Neural progenitor cell (in vitro differentiated cells): ENCODE results near the gene YIPF7. TPM values are rescaled to one million over a fixed set of nuclear protein-coding genes. Genes with fewer than 3 reads are reported as not detected.

Experiments
- DNase-seq: peaks from one replicate; pipeline ENCODE4 v3.0.0-alpha.2; 2016; ENCODE audit warnings: low spot score
- H2AFZ ChIP-seq: fragments of 200-600 bp; sonication (generic); replicated peaks from 2 replicates; pipeline ENCODE4 v1.6.1; 2016; ENCODE audit warnings: antibody characterized with exemption
- H3F3A ChIP-seq: fragments of 200-600 bp; sonication (generic); 2 replicates; pipeline ENCODE4 v1.6.1; 2016; ENCODE audit warnings: antibody characterized with exemption, low read depth
- H3K27ac ChIP-seq: fragments of 200-600 bp; sonication (generic); 2 replicates; pipeline ENCODE4 v1.5.1; 2016; ENCODE audit warnings: mild to moderate bottlenecking
- H3K27me3 ChIP-seq: fragments of 200-600 bp; sonication (generic); 2 replicates; pipeline ENCODE4 v1.6.1; 2016; ENCODE audit warnings: mild to moderate bottlenecking, moderate library complexity
- H3K36me3 ChIP-seq: fragments of 200-600 bp; sonication (generic); 2 replicates; pipeline ENCODE4 v1.5.1; 2016
- H3K4me1 ChIP-seq: fragments of 200-600 bp; sonication (generic); 2 replicates; pipeline ENCODE4 v1.6.1; 2016; ENCODE audit warnings: mixed run types
- H3K4me2 ChIP-seq: fragments of 200-600 bp; sonication (generic); 2 replicates; pipeline ENCODE4 v1.6.1; 2016
- H3K4me3 ChIP-seq: fragments of 200-600 bp; sonication (generic); 2 replicates; pipeline ENCODE4 v1.5.1; 2016
- H3K79me2 ChIP-seq: fragments of 200-600 bp; sonication (generic); 2 replicates; pipeline ENCODE4 v1.6.1; 2016; ENCODE audit warnings: low read depth
- H3K9ac ChIP-seq: fragments of 200-600 bp; sonication (generic); 2 replicates; pipeline ENCODE4 v1.6.1; 2016
- H3K9me3 ChIP-seq: fragments of 200-600 bp; sonication (generic); 2 replicates; pipeline ENCODE4 v1.5.1; 2016; ENCODE audit warnings: low read depth
- H4K20me1 ChIP-seq: fragments of 200-600 bp; sonication (generic); 2 replicates; pipeline ENCODE4 v1.6.1; 2016; ENCODE audit warnings: low read depth
- H3K27ac Mint-ChIP-seq: 3 replicates; pipeline ENCODE4 v1.8.0; 2021; ENCODE audit warnings: mixed read lengths
- H3K27me3 Mint-ChIP-seq: 2 replicates; pipeline ENCODE4 v1.8.0; 2022; ENCODE audit warnings: low read depth, mild to moderate bottlenecking, inconsistent platforms, moderate library complexity, mixed read lengths; ENCODE audit not compliant: insufficient read depth
- H3K36me3 Mint-ChIP-seq: 3 replicates; pipeline ENCODE4 v1.8.0; 2021; ENCODE audit warnings: mixed read lengths
- H3K4me1 Mint-ChIP-seq: 3 replicates; pipeline ENCODE4 v1.8.0; 2021; ENCODE audit warnings: mixed read lengths
- H3K4me3 Mint-ChIP-seq: 3 replicates; pipeline ENCODE4 v1.8.0; 2021; ENCODE audit warnings: mild to moderate bottlenecking, moderate library complexity, mixed read lengths
- H3K9me3 Mint-ChIP-seq: 3 replicates; pipeline ENCODE4 v1.8.0; 2020; ENCODE audit warnings: mixed read lengths
- EZH2 ChIP-seq: fragments of 200-600 bp; sonication (generic); IDR thresholded peaks from 2 replicates; pipeline ENCODE4 v1.6.1; 2017; ENCODE audit warnings: antibody characterized with exemption, mild to moderate bottlenecking, moderate library complexity
- EZH2phosphoT487 ChIP-seq: fragments of 200-600 bp; sonication (generic); IDR thresholded peaks from 2 replicates; pipeline ENCODE4 v1.6.1; 2017; ENCODE audit warnings: antibody characterized with exemption
- total RNA-seq: library from RNA; depleted of rRNA; stranded (reverse); fragments of >200 nt; gene quantifications from 2 replicates; pipeline ENCODE4 v1.2.3, GENCODE V29; 2015; ENCODE audit warnings: low replicate concordance
- TF ChIP-seq, protein P1 (sequence below): fragments of 200-600 bp; sonication (generic); IDR thresholded peaks from 2 replicates; pipeline ENCODE4 v1.5.1; 2017; ENCODE audit warnings: antibody characterized with exemption, mild to moderate bottlenecking

Gene YIPF7
- total RNA-seq, 1 donor from 2014 or later = not detected

GRCh38 chr4:44675366-44675765, 23.9 kb upstream of the YIPF7 start:
- no peak overlapping the region for H3K4me3 ChIP-seq
- H3K36me3 ChIP-seq = no peaks in the 10 kb centered on the region
- no peak overlapping the region for H3K4me2 ChIP-seq
- peaks cover 5% of the 10 kb centered on the region for H3K27me3 Mint-ChIP-seq
- peaks cover 19% of the 10 kb centered on the region for H3K79me2 ChIP-seq
- H3K4me1 Mint-ChIP-seq = peaks cover 13% of the 10 kb centered on the region
- H3K4me3 Mint-ChIP-seq = no peak overlapping the region
- H3F3A ChIP-seq = peaks cover 4% of the 10 kb centered on the region
- H3K27ac Mint-ChIP-seq = no peak overlapping the region
- H4K20me1 ChIP-seq = no peaks in the 10 kb centered on the region
- H3K27ac ChIP-seq = no peak overlapping the region
- peaks cover 12% of the 10 kb centered on the region for H3K4me1 ChIP-seq
- no peak for DNase-seq
- H3K9me3 ChIP-seq = no peaks in the 10 kb centered on the region
- TF ChIP-seq EZH2 (no peak), EZH2phosphoT487 (no peak)
- TF ChIP-seq, protein P1, sequence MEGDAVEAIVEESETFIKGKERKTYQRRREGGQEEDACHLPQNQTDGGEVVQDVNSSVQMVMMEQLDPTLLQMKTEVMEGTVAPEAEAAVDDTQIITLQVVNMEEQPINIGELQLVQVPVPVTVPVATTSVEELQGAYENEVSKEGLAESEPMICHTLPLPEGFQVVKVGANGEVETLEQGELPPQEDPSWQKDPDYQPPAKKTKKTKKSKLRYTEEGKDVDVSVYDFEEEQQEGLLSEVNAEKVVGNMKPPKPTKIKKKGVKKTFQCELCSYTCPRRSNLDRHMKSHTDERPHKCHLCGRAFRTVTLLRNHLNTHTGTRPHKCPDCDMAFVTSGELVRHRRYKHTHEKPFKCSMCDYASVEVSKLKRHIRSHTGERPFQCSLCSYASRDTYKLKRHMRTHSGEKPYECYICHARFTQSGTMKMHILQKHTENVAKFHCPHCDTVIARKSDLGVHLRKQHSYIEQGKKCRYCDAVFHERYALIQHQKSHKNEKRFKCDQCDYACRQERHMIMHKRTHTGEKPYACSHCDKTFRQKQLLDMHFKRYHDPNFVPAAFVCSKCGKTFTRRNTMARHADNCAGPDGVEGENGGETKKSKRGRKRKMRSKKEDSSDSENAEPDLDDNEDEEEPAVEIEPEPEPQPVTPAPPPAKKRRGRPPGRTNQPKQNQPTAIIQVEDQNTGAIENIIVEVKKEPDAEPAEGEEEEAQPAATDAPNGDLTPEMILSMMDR = no peak
- H3K27me3 ChIP-seq = peaks cover 23% of the 10 kb centered on the region
- H3K9ac ChIP-seq = no peak overlapping the region
- no peaks in the 10 kb centered on the region for H3K9me3 Mint-ChIP-seq
- no peaks in the 10 kb centered on the region for H3K36me3 Mint-ChIP-seq
- H2AFZ ChIP-seq = no peak overlapping the region

DNA sequence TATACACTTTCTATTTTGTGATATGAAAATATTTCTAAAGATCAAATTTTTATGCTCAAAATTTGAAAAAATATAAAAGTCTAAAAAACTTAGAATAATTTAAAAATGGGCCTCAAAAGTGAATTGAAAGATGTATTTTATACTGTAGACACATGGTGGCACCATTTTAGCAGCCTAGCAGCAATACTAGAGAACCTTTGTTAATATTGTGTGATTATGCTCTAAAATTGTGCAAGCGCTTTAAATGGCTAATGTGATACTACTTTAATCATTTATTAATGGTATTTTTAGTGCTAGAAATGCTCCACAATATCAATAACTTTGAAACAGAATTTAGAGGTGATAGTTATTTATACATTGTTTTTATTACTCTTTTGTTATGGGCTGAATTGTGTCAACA, 23.0 kb upstream of the YIPF7 start:
- DNase-seq = no peak
- Histone ChIP-seq H3K4me1 (peaks cover 3% of the 10 kb centered on the region), H3F3A (peaks cover 4% of the 10 kb centered on the region), H4K20me1 (no peaks in the 10 kb centered on the region), H3K27me3 (peaks cover 25% of the 10 kb centered on the region), H3K9ac (no peak overlapping the region), H3K79me2 (peaks cover 10% of the 10 kb centered on the region), H3K9me3 (no peaks in the 10 kb centered on the region), H3K4me2 (no peak overlapping the region), H3K4me3 (no peak overlapping the region), H2AFZ (no peak overlapping the region), H3K27ac (no peak overlapping the region), H3K36me3 (no peaks in the 10 kb centered on the region)
- H3K4me1 Mint-ChIP-seq = peaks cover 8% of the 10 kb centered on the region
- H3K4me3 Mint-ChIP-seq = no peak overlapping the region
- no peaks in the 10 kb centered on the region for H3K9me3 Mint-ChIP-seq
- no peak overlapping the region for H3K27ac Mint-ChIP-seq
- peaks cover 5% of the 10 kb centered on the region for H3K27me3 Mint-ChIP-seq
- H3K36me3 Mint-ChIP-seq = no peaks in the 10 kb centered on the region
- TF ChIP-seq EZH2phosphoT487 (no peak), EZH2 (no peak)
- TF ChIP-seq, protein P1 = no peak

GRCh38 chr4:44671636-44672035, 20.2 kb upstream of the YIPF7 start:
- H3K27ac ChIP-seq = no peak overlapping the region
- H3K9me3 Mint-ChIP-seq = no peaks in the 10 kb centered on the region
- no peak overlapping the region for H3K4me2 ChIP-seq
- peaks cover 30% of the 10 kb centered on the region for H3K27me3 ChIP-seq
- no peaks in the 10 kb centered on the region for H4K20me1 ChIP-seq
- no peaks in the 10 kb centered on the region for H3F3A ChIP-seq
- H3K4me3 ChIP-seq = no peak overlapping the region
- no peak overlapping the region for H3K4me3 Mint-ChIP-seq
- no peak overlapping the region for H3K9ac ChIP-seq
- H3K36me3 Mint-ChIP-seq = no peaks in the 10 kb centered on the region
- H3K9me3 ChIP-seq = no peaks in the 10 kb centered on the region
- no peak for TF ChIP-seq EZH2
- TF ChIP-seq, protein P1 = no peak
- no peak for TF ChIP-seq EZH2phosphoT487
- peaks cover 3% of the 10 kb centered on the region for H3K27me3 Mint-ChIP-seq
- no peak for DNase-seq
- H3K4me1 Mint-ChIP-seq = no peaks in the 10 kb centered on the region
- no peaks in the 10 kb centered on the region for H3K4me1 ChIP-seq
- no peaks in the 10 kb centered on the region for H3K79me2 ChIP-seq
- no peaks in the 10 kb centered on the region for H3K36me3 ChIP-seq
- no peak overlapping the region for H3K27ac Mint-ChIP-seq
- H2AFZ ChIP-seq = no peak overlapping the region
